Inferior parietal cortex (tissue), 1 donor: ENCODE results near the gene SLC25A47.

ENCODE experiments used
- DNase-seq: peaks from one replicate; pipeline ENCODE4 v3.0.0-alpha.2; 2016; ENCODE audit errors: extremely low spot score

The SLC25A47 gene

DNA sequence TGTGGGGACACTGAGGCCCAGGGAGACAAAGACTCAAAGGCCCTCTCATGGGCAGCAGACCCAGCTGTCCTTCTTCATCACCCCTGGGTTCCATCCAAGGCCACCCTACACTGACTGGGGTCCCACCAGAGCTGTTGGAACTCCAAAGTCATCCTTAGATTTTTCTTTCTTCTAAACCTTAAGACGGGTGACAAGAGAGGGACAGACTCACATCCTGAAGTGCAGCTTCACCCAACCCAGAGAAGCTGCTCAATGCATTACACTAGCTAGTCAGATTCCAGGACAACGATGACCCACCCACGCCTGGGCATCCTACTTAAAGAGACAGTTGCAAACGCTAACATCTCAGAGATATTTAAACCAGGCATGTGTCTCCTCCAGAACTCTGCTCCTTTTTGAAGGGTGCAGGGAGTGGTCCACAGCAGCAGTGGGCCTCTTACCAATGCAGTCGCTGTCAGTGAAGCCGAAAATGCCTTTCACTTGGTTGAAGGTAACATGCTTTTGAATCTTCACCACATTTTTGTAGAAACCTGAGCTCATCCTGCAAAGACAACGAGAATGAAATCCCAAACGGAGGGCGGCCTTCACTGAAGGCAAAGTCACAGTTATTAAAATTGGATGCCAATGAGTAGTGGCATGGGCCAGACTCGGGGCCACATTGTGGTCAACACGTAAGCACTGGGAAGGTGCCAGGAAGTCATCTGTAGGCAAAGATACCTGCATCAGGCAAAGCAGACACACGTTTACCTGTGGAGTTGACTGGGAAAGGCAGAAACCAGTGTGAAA is 23.4 kb downstream of the SLC25A47 start:
- no peak for DNase-seq

DNA sequence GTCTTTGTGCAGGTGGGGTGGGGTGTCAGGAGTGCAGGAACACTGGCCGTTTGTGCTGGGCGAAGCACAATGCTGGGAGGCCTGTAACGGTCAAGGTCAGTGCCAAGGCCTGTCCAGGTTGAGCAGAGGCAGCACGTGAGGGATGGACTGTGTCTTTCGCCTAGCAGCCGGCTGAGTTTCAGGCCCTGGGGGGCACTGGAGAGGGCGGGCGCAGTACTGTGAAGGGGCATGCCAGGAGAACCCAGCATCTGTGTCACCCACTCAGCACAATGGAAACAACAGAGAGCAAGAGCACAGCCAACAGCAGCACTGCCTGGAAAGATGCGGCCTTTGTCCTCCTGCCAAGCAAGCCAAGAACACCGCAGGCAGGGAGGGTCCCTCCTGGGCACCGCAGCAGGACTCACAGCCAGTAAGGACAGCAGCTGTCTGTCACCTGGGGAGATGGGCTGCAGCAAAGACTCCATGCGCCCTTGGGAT is 25.2 kb downstream of the SLC25A47 start:
- no peak for DNase-seq

DNA sequence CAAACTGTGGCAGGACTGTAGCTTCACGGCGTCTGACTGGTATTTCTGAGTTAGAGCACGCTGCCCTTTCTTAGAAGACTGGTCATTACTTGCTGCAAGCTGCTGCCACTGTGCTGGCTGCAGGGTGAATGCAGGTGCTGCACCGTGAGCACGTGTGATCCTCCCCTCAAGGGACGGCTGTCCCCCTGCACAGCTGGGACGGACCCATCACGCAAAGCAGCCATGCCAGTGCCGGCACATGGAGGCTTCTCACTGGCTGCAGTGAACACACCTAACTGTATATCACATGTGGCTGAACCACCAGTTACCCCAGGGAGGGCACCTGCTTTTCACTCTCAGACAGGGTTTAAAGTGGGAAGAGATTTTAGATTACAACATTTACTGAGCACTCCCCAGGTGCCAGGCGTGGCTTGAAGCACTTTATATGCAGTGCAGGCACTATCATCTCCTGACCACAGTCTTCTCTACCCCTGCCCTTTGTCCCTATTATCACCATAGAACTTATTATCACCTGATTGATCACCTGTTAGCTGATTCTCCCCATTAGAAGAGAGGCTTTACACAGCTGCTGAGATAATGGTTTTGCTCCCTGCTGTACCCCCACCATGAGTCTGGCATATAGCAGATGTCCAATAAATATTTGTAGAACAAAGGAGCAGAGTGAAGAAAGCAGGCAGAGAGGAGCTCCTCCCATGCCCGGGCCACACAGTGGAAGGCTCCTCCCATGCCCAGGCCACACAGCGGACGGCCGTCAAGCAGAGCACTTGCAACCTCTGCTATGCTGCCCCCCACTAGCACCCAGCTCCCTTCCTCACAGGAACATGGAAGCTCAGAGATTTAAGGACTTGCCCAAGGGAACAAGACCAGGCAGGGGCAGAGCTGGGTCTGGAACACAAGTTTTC is 25.9 kb downstream of the SLC25A47 start:
- no peak for DNase-seq

DNA sequence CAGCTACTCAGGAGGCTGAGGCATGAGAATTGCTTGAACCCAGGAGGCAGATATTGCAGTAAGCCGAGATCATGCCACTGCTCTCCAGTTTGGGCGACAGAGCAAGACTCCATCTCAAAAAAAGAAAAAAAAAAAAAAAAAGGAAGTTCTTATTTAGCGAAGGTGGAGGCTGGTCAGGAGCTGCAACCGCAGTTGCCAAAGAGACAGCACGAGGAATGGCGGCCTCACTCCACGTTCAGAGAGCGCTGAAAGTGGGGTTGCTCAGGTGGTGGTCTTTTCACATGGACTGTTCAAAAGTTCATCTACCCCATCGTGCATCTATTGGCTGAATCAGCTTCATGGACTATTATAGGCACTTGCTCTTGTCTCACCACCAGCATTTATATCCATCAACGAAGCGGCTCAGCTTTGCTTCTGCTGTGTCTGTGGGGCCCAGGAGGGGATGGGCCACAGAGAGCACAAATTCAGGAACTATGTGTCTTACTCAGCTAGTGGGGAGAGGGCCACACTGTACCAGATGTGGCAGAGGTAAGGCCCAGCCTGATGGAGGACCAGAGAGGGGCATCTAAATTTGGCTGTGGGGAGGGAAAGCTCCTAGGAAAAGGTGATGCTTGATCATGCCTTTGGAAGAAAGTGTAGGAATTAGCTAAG is 27.3 kb downstream of the SLC25A47 start:
- DNase-seq: no peak

DNA sequence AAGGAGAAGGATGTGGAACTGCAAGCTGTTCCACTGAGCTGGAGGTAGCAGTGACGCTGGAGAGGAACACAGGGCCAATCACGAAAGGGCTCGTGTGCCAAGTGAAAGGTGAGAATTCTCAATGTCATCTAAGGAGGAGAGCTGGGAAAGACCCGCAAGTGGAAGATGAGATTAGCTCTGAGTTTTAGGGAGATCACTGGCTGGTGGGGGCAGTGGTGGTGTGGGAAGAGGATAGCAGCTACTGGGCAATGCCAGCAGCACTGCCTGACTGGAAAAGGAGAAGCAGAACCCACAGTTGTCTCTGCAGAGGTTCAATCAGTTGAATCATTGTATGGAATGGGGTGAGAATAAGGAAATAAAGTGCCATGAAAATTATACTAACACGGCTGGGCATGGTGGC is 27.8 kb downstream of the SLC25A47 start:
- DNase-seq: no peak

DNA sequence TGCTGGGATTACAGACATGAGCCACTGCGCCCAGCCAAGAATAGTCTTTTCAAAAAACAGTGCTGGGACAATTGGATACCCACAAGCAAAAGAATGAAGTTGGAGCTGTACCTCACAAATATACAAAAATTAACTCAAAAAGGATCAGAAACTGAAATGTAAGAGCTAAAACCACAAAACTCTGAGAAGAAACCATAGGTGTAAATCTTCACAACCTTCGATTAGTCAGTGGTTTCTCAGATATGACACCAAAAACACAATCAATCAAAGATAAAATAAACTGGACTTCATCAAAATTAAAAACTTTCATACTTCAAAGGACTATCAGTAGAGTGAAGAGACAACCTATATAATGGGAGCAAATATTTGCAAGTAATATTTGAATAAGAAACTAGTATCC is 35.3 kb downstream of the SLC25A47 start:
- no peak for DNase-seq

DNA sequence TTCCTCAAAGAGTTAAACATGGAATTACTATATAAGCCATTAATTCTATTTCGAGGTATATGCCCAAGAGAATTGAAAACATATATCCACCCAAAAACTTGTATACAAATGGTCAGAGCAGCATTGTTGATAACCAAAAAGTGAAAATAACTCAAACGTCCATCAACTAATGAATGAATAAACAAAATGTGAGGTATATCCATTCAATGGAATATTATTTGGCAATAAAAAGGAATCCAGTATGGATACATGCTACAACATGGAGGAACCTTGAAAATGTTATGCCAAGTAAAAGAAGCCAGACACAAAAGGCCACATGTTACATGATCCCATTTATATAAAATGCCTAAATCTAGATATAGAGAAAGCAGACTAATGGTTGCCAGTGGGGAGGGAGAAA is 36.0 kb downstream of the SLC25A47 start:
- DNase-seq: no peak

DNA sequence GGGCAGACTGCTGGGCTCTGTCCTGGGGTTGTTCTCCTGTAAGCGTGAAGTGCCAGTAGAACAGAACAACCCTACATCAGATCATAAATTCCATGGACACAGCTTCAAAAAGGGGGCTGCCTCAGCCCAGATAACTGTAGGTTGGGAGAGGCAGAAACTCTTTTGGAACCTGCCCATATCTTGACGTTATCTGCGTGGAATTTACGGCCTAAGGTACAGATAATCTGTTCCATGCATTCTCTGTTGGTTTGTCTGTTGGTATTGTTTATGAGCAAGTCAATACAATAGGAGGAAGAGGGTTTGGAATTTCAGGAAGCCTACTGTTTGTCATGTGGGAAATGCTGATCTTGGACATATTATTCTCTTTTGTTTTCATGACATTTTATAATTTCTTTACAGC is 36.7 kb downstream of the SLC25A47 start:
- no peak for DNase-seq

DNA sequence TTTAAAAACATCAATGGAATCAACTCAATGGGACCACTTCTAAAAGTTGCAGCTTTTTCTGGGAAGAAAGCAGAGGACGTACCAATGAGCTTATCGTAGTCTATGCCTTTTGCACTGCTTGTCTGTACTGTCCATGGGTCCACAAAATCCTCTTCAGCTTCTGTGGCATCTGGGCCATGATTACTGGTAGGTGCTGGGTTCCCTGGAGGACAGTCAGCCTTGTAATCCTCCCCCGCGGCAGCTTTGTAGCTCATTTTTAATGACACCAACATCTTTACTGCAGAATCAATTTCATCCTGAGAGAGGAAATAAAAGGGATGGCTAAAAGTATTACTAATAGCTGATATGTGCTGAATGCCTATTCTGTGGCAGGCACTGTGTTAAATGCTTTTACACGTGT is 38.5 kb downstream of the SLC25A47 start:
- no peak for DNase-seq

DNA sequence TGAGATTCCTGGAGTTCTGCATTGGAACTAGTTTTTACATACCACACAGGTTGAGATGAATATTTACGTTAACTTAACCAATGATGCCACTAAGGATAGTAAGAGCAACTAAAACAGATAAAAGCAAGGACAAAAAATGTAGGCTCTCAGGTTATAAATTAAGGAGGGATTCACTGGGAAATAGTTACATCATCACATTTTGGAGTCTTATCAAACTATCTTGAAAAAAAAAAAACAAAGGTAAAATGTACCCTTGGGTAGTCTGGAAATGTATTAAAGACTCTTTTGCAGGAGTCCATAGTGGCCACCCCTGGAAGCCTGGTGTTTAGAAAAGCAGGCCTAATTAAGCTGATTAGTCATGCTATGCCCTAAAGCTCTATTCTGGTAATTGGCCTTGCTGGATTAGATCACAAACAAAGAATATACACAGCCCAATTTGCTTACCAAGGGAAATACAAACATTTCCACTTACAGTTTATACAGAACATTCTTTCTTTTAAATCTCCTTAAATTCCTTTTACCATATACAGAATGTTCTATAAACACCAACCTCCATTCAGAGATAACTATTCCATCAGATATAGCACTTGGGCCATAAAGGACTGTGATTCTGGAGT is 39.3 kb downstream of the SLC25A47 start:
- DNase-seq: no peak

DNA sequence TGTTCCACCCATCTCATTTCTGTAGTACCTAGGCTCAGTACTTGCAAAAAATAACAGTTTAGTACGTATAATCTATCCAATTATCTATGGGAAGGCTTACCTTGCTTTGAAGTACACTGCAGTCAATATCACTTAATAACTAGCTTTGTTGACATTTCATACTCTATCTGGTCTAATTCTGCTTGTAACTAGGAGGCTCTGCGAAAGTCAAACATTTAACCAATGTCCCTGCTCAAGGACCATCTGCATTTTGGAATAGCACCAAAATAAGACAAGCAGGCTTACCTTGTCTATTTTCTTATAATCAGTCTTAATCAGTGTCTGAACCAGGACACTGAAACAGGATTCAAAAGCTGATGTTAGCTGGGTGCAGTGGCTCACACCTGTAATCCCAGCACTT is 39.9 kb downstream of the SLC25A47 start:
- no peak for DNase-seq

DNA sequence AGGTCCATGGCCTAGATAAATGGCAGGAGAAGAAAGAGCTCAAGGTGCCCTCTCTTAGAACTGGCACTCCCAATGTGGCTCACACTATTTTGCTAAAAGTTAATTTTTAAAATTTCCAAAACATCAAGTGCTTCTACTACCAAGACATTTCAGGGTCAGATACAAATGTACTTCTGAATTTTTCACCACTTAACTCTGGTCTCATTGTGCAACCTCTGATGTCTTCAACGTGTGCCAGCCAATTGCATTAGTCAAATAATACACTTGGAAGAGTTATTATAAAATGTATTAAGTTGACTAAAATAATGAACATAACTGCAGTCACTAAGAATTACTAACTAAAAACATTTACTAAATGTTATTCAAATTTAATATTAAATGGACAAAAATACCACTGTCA is 41.3 kb downstream of the SLC25A47 start:
- DNase-seq: no peak

DNA sequence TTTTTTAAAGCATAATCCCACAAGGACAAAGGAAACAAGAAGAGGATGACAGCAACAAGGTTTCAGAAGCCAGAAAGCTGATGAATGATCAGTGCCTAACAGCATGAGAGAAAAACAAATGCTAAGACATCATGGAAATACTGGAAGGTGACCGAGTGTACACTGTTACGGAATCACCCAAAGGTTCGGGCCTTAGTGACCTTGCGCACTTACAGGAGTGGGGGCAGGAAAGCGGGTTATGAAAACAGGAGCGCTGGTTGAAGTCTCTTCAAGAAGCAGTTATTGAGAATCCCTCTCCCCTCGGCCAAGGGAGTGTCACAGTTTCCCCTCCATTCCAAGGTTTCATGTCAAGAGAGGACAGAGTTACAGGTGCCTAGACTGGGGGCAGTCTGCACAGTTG is 42.6 kb downstream of the SLC25A47 start:
- no peak for DNase-seq

DNA sequence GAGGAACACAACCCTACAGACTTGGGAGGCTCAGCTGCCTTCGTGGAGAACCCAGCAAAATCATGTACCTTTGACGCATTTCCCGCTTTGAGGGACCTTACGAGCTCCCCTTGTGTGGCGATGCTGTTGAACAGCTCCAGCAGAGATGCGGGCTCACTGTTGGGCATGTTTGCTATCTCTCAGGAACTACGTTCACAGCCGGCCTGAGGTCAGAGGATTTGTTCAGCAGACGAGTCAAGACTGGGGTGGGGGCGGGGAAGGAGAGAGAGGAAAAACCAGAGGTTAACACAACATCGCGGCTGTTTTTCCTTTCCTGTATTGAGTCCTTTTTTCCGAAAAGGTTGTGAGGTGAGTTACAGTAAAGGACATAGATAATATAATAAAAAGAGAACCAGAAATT is 45.9 kb downstream of the SLC25A47 start:
- DNase-seq: no peak

DNA sequence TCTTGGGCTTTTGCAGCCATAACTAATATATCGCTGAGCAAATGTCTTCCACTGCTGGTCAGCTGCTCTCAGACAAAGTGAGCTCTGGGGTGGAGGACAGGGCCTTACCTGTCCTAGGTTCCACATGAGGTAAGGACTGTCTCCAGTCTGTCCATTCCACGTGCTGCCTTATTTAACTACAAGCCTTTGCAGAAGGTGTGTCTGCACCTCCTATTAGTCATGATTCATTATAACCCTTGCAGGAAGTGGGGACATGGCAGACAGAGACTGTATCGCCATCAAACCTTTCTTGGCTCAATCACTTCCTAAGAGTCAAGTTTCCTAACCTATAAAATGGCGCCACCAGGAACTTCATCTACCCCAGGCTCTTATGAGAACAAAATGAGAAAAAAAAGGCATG is 46.9 kb downstream of the SLC25A47 start:
- no peak for DNase-seq

DNA sequence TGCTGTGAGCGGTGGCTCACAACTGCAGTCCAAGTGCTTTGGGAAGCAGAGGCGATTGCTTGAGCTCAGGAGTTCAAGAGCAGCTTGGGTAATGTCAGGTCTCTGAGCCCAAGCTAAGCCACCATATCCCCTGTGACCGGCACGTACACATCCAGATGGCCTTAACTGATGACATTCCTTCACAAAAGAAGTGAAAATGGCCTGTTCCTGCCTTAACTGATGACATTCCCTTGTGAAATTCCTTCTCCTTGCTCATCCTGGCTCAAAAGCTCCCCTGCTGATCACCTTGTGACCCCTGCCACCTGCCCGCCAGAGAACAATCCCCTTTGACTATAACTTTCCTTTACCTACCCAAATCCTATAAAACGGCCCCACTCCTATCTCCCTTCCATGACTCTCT is 48.6 kb downstream of the SLC25A47 start:
- no peak for DNase-seq

DNA sequence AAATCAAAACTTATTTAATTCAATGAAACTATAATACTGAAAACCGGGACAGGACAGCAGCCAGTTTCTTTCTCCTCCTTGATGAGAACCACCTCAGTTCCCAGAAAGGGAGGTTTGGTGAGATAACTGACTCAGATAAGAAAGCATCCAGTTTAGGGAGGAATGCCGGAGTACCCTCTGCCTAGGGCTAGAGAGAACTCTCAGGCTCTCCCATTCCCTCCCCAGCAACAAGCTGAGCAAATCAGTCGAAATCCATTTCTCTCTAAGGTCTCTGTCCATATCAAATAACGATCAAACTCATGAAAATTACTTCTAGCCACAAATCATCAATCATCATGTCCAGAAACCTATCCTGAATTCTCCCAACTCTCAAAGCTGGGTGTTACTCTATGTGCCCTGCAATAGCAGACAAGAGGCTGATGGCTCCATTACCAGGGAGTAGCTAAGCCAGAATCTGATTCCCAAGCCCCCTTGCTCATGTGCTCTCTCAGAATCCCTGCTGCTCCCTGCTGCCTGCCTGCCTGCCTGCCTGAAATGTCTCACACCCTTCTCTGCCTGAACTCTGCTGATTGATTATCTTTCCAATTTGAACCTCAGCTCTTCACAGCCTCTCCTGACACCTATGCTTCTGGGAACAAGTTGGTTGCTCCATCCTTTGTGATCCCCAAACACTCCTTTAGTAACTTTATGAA is 49.4 kb downstream of the SLC25A47 start:
- no peak for DNase-seq

DNA sequence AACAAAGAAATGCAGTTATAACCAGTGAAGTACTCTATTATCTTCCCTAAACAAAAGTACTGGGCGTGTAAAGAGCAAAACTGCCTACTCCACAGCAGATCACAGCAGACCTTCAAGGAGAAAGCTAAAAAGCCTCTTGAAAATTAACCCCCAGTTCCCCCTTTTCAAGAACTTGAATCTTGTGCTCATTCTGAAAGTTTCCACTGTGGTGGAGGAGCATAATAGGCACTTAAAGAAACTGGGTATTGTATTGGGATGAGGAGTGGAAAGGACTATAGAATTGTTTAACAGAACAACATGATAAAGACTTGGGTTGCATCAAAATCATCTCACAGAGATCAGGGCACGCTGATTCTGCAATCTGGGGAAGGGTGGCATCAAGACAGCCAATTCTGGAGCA is 51.1 kb downstream of the SLC25A47 start:
- DNase-seq: no peak

DNA sequence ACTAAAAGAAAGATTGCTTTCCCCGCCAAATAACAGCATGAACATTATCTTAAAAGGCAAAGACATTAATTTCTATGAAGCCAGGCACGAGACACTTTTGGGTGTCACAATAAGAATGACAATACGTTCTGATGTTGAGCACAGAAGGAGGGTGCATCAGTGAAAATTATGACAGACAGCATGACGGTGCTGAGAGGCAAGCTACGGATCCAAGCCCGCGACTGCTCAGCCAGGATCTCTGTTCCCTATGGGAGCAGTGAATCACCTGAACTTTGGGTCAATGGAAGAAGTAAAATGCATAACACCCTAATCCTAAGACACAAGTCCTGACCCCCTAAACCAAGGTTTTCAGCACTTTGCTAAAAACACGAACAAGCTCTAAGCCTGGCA is 51.7 kb downstream of the SLC25A47 start:
- DNase-seq: no peak

DNA sequence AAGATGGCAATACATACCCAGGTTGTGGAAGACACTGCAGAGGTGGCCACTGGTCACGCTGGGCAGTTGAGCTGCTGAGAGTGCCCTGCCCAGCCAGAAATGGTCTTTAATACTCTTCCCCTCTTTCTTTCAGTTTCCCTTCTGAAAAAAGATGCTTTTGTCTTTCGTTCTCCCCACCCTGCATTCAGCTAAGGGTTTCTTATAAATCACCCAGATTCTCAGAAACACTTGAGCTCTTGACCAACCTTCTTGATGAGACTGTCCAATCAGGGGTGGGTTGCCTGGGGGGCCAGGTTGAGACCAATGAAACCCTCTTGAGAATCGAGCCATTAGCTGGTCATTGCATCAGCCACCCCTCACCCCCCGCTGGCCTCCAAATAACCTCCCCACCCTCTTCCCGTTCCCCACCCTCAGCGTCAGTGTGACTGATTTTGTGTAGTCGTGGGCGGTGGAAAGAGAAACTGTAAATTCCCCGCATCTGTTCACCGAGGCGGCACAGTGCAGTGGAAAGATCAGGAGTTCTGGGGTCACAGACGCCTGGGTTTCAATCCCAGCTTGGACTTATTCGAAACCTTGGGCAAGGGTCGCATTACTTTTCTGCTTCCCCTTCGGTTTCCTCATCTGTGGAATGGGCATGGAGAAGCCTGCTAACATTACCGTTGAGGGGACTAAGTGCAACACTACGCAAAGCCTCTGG is 52.3 kb downstream of the SLC25A47 start:
- no peak for DNase-seq
